Thymus (tissue), 11 donors: ENCODE data around the gene HOXC10. TPM values are rescaled to one million over a fixed set of nuclear protein-coding genes. Genes with fewer than 3 reads are reported as not detected.

Experiments used
- DNase-seq, 9 donors: peaks; one replicate each; pipeline ENCODE4 v3.0.0-alpha.2; 2013; ENCODE audit warnings: low spot score in 9 of 9, low read depth in 6 of 9, missing footprints in 1 of 9
- H3K27ac ChIP-seq, 2 donors: one replicate each; pipeline ENCODE4 v1.5.1; 2013; ENCODE audit warnings: control low read depth in 1 of 2, low read depth in 1 of 2, low read length in 1 of 2, mild to moderate bottlenecking in 1 of 2, moderate library complexity in 1 of 2
- H3K27me3 ChIP-seq, 2 donors: one replicate each; pipeline ENCODE4 v1.5.1; 2013; ENCODE audit warnings: low read length in 1 of 2; ENCODE audit not compliant: control insufficient read depth in 2 of 2, insufficient read depth in 1 of 2
- H3K36me3 ChIP-seq, 2 donors: one replicate each; pipeline ENCODE4 v1.5.1; 2013; ENCODE audit warnings: low read length in 1 of 2, mild to moderate bottlenecking in 1 of 2, moderate library complexity in 1 of 2; ENCODE audit not compliant: control insufficient read depth in 2 of 2, insufficient read depth in 2 of 2
- H3K4me1 ChIP-seq, 2 donors: one replicate each; pipeline ENCODE4 v1.5.1; 2013; ENCODE audit warnings: low read length in 2 of 2; ENCODE audit not compliant: control insufficient read depth in 2 of 2, insufficient read depth in 2 of 2
- H3K4me3 ChIP-seq, 2 donors: one replicate each; pipeline ENCODE4 v1.5.1; 2013; ENCODE audit warnings: low read length in 2 of 2, control low read depth in 1 of 2, mild to moderate bottlenecking in 1 of 2
- H3K9me3 ChIP-seq, 2 donors: one replicate each; pipeline ENCODE4 v1.5.1; 2013; ENCODE audit warnings: low read length in 1 of 2, mild to moderate bottlenecking in 1 of 2; ENCODE audit not compliant: control insufficient read depth in 2 of 2, insufficient read depth in 1 of 2
- WGBS: extraction: QIAGEN DNeasy Blood & Tissue Kit; methylation state at CpG from one replicate; pipeline ENCODE4 v1.1.7; 2013; 5-methylcytosine and 5-hydroxymethylcytosine counted together
- polyA plus RNA-seq: library from polyadenylated mRNA; stranded (reverse); fragments of 200-250 nt; gene quantifications from one replicate; pipeline ENCODE4 v1.2.3, GENCODE V29; 2013
- total RNA-seq: library from RNA; stranded (reverse); fragments of 120-200 nt; gene quantifications from one replicate; pipeline ENCODE4 v1.2.4, GENCODE V29; 2013
- donor health status: healthy.

The HOXC10 gene
- total and polyA plus RNA-seq, 2 donors = 0.14 TPM; not detected in 1

GRCh38 chr12:53950437-53950773, 34.5 kb upstream of the HOXC10 start:
- no peaks in the 10 kb centered on the region for H3K36me3 ChIP-seq
- 9% methylated on average over 10 of the region's 10 CpGs for WGBS
- DNase-seq = no peak
- no peaks in the 10 kb centered on the region for H3K4me1 ChIP-seq
- H3K27ac ChIP-seq = no peak overlapping the region
- no peak overlapping the region for H3K4me3 ChIP-seq
- H3K27me3 ChIP-seq = peaks cover 90 to 99% of the 10 kb centered on the region in 2 donors
- peaks cover 0 to 9% of the 10 kb centered on the region in 2 donors for H3K9me3 ChIP-seq

GRCh38 chr12:53950789-53951576, 34.0 kb upstream of the HOXC10 start:
- no peak overlapping the region for H3K27ac ChIP-seq
- peaks cover 91 to 99% of the 10 kb centered on the region in 2 donors for H3K27me3 ChIP-seq
- H3K4me3 ChIP-seq = no peak overlapping the region
- no peaks in the 10 kb centered on the region for H3K4me1 ChIP-seq
- 8% methylated on average over 34 of the region's 34 CpGs for WGBS
- no peaks in the 10 kb centered on the region for H3K36me3 ChIP-seq
- no peak for DNase-seq
- peaks cover 0 to 9% of the 10 kb centered on the region in 2 donors for H3K9me3 ChIP-seq

GRCh38 chr12:53951577-53952334, 33.2 kb upstream of the HOXC10 start:
- Histone ChIP-seq H3K27ac (no peak overlapping the region), H3K9me3 (peaks cover 0 to 9% of the 10 kb centered on the region in 2 donors), H3K4me3 (no peak overlapping the region), H3K36me3 (no peaks in the 10 kb centered on the region), H3K4me1 (no peaks in the 10 kb centered on the region), H3K27me3 (peaks cover 91 to 99% of the 10 kb centered on the region in 2 donors)
- no peak for DNase-seq
- WGBS = 4% methylated on average over 47 of the region's 47 CpGs

GRCh38 chr12:53952335-53952694, 32.6 kb upstream of the HOXC10 start:
- Histone ChIP-seq H3K4me1 (no peaks in the 10 kb centered on the region), H3K36me3 (no peaks in the 10 kb centered on the region), H3K9me3 (peaks cover 0 to 9% of the 10 kb centered on the region in 2 donors), H3K27ac (no peak overlapping the region), H3K4me3 (no peak overlapping the region), H3K27me3 (peaks cover 92 to 99% of the 10 kb centered on the region in 2 donors)
- no peak for DNase-seq
- WGBS = 10% methylated on average over 13 of the region's 13 CpGs

- H3K4me3 ChIP-seq = no peak overlapping the region
- WGBS = 8% methylated on average over 38 of the region's 38 CpGs
Observed at GRCh38 chr12:53952871-53953734, 31.8 kb upstream of the HOXC10 start.

GRCh38 chr12:53953831-53954693, 30.9 kb upstream of the HOXC10 start:
- Histone ChIP-seq H3K4me3 (no peak overlapping the region), H3K36me3 (no peaks in the 10 kb centered on the region), H3K9me3 (peaks cover 0 to 9% of the 10 kb centered on the region in 2 donors), H3K27ac (no peak overlapping the region), H3K27me3 (peaks cover 94 to 99% of the 10 kb centered on the region in 2 donors), H3K4me1 (no peaks in the 10 kb centered on the region)
- DNase-seq = no peak
- 11% methylated on average over 19 of the region's 19 CpGs for WGBS

More at GRCh38 chr12:53952871-53953734, 31.8 kb upstream of the HOXC10 start:
- H3K4me1 ChIP-seq = no peaks in the 10 kb centered on the region
- peaks cover 95 to 99% of the 10 kb centered on the region in 2 donors for H3K27me3 ChIP-seq
- no peaks in the 10 kb centered on the region for H3K36me3 ChIP-seq
- H3K27ac ChIP-seq = no peak overlapping the region
- no peak for DNase-seq
- H3K9me3 ChIP-seq = peaks cover 0 to 9% of the 10 kb centered on the region in 2 donors

- H3K4me1 ChIP-seq = no peaks in the 10 kb centered on the region
- no peak within 1 kb of the TSS for H3K27ac ChIP-seq
- H3K4me3 ChIP-seq = no peak within 1 kb of the TSS
- peaks cover 94 to 99% of the 10 kb centered on the region in 2 donors for H3K27me3 ChIP-seq
- 5% methylated on average over 20 of the region's 20 CpGs for WGBS
- peaks cover 0 to 9% of the 10 kb centered on the region in 2 donors for H3K9me3 ChIP-seq
- no peak for DNase-seq
- H3K36me3 ChIP-seq = no peaks in the 10 kb centered on the region
Observed at GRCh38 chr12:53954694-53955035, 30.3 kb upstream of the HOXC10 start, which contains the start of gene HOXC12. TSS of gene HOXC12 (plus strand) at chr12:53954903. CDS start at chr12:53954930, 27 bp downstream.

GRCh38 chr12:53955036-53955775, 29.7 kb upstream of the HOXC10 start:
- peaks cover 0 to 9% of the 10 kb centered on the region in 2 donors for H3K9me3 ChIP-seq
- WGBS = 7% methylated on average over 86 of the region's 86 CpGs
- no peaks in the 10 kb centered on the region for H3K4me1 ChIP-seq
- H3K27ac ChIP-seq = no peak overlapping the region
- no peaks in the 10 kb centered on the region for H3K36me3 ChIP-seq
- H3K4me3 ChIP-seq = no peak overlapping the region
- DNase-seq = no peak
- H3K27me3 ChIP-seq = peaks cover 90 to 99% of the 10 kb centered on the region in 2 donors
